HG02970 (cell line): ENCODE measurements around the gene DHX9.

ENCODE experiments used
- ATAC-seq: cut with Tn5 transposase; IDR thresholded peaks from one replicate; pipeline ENCODE4 v1.9.1; 2021; ENCODE audit warnings: mild to moderate bottlenecking, moderate library complexity, moderate number of reproducible peaks; ENCODE audit not compliant: unreplicated experiment, low FRiP score

Gene DHX9

DNA sequence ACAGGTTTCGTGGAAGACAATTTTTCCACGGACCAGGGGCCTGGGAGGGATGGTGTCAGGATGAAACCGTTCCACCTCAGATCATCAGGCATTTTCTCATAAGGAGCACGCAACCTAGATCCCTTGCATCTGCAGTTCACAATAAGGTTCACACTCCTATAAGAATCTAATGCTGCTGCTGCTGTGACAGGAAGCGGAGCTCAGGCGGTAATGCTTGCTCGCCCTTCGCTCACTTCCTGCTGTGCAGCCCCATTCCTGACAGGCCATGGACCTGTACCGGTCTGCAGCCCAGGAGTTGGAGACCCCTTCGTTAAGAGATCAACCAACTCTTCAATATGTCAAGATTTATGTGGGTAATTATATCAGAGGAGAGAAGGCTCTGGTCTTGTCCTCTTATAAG lies 3.3 kb upstream of the DHX9 start:
- no peak for ATAC-seq

DNA sequence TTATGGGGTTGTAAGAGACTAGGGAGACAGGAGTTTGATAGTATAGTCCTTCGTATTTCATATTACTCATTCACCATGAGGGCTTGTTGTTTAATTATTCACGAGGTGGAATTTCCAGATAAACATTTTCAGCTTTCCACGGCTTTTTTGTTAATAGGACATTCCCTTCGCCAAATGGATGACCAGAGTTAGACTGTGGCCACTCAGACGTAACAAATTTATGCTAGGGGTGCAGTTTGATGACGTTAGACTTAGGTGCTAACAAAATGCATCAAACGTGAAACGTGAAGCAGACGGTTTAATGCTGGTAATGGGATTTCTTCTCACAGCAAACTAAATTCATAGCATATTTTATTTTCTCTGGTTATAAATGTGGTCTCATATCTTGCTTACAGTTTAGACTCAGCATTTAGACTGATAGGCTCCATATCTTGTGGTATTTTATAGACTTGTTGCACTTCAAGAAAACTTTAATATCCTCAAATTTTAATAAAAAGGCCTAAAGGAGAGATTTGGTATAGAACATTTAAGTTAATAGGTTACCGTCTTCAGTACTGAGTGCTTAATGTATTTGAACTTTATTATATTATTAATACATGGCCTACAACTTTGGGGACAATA lies 2.3 kb downstream of the DHX9 start:
- ATAC-seq, result no peak

DNA sequence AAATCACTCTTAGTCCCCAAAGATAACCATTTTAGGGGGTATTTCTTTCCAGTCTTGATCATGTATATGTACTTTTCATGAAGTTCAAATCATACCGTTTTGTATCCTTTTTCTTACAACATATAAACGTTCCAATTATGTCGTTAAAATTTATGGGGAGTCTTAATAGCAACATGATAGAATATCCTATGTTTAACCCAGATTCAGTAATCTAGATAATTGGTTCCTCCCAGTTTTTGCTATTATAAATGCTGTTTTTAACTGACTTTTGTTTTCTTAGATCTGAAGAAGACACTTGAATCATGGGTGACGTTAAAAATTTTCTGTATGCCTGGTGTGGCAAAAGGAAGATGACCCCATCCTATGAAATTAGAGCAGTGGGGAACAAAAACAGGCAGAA lies 3.1 kb downstream of the DHX9 start:
- no peak for ATAC-seq

DNA sequence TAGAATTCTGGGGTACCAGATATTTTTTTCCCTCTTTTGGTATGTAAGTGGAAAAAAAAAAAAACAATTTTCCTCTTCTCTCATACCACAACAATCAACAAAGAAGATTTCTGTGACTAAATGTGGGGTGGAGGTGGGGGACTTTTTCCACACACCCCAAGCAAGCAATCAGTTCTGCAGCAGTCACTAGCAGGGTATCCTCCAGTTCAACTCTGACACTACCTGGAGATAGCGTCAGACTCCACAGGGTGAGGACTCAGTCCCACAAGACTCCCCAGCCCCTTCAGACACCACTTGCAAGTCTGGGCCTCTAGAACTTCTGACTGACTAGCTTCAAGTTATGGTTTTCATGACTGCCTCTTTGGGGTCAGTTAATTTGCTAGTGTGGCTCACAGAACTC lies 6.2 kb downstream of the DHX9 start:
- ATAC-seq, result no peak

DNA sequence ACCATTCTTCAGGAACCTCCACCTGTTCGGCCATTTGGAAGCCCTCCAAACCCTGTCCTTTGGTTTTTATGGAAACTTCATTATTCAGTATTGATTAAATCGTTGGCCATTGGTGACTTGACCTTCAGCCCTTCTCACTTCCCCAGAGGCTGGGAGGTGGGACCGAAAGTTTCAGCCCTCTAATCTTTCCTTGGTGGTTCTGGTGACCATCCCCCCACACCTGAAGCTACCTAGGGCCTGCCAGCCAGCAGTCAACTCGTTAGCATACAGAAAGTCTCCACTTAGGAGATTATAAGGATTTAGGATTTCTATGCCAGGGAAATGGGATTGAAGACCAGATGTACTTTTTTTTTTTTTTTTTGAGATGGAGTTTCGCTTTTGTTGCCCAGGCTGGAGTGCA lies 6.7 kb downstream of the DHX9 start:
- no peak for ATAC-seq

DNA sequence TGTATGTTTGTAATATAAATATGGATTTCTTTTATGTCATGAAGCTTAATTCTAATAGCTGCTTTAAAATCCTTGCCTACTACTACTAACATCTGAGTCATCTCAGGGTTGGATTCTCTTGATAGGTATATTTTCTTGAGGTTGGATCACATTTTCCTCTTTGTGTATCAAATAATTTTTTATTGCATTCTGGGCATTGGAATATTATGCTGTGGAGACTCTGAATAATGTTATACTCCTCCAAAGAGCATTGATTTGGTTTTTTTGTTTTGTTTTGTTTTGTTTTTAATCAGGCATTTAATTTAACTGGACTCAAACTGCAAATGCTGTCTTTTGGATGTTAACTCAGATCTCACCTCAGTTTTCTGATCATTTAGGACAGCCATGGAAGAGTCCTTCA lies 8.0 kb downstream of the DHX9 start:
- no peak for ATAC-seq

DNA sequence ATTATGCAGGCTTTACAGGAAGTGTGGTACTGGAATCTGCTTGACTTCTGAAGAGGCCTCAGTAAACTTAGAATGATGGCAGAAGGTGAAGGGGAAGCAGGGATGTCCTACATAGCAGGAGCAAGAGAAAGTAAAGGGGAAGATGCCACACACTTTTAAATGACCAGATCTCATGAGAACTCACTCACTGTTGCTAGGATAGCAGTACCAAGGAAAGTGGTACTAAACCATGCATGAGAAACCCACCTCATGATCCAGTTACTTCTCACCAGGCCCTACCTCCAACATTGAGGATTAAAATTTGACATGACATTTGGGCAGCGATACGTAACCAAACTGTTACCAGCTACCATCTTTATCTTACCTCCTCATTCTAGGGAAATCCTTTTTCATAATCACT lies 9.6 kb downstream of the DHX9 start:
- no peak for ATAC-seq

DNA sequence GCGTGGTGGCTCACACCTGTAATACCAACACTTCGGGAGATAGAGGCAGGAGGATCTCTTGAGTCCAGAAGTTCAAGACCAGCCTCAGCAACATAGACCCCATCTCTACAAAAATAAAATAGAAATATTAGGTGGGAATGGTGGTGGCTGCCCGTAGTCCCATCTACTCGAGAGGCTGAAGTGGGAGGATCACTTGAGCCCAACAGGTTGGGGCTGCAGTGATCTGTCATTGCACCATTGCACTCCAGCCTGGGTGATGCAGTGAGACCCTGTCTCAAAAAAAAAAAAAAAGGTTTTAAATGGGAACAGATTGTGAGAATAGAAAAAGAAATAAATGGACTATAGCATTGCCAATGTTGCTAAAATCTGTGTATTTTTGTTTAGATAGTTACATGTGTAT lies 11.2 kb downstream of the DHX9 start:
- ATAC-seq, result no peak

DNA sequence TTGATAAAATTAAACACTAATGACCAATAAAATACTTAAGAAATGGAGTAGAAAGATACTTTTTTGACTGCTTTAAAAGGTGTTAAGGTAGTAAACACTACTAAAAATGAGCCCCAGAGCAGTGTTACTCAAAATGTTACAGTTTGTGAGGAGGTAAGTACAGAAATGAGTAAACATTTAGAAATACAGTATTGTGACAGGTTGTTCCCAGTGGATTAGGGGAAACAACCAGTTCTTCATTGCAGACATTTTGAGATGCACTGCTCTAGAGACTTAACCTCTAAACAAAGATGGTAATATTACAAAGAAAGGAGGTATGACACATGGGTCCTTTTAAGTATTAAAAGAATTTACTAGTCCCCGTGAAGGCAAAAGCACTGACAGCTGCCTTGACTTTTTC lies 12.7 kb downstream of the DHX9 start:
- ATAC-seq, result no peak

DNA sequence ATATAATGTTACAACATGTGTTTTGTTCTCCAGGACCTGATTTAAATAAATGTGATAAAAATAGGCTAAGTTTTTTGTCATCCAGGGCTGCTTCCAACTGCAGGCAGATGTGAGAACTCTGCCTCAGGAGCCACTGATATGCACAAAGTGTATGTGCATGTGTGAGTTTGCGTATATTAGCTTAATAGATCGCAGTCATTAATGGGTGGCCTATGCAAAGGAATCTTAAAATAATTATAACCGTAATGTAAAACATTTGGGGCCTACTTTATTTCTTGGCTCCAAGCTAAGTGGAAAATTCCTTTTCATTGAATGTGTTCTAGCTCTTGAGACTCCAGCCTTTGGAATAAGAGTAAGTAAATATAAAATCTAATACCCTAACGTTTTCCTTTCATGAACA lies 16.8 kb downstream of the DHX9 start:
- no peak for ATAC-seq

DNA sequence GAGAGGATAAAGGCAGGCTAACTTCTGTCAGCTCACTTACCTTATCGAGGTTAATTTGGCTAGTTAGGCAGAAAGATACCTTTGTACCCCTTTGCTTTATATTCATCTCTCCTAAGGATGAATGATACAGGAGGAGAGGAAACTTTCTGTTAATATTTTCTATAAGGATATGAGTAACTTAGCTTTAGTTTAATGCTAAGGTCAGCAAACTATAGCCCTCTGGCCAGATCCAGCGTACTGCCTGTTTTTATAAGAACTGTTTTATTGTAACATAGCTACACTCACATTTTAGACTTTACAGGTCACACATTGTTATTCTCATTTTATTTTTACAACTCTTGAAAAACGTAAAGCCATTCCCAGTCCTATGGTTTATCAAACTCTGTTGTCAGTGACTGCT lies 18.1 kb downstream of the DHX9 start:
- no peak for ATAC-seq

DNA sequence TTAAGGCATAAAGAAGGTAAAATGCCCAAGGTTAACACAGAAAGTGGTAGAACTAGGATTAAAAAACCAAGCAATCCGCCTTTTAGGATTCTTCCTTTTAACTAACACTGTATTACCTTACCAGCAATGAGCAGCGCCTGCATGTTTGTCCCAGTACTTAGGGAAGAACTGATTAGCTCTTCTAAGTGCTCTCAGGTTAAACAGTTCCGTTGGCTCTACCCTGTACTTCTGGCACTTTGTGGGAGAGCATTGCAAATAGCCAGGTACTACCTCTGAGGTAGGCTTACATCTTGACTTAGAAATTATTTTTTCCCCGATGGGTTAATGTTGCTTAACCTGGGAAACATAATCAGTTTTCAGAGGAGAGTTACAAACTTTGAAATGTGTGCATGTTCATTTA lies 21.5 kb downstream of the DHX9 start:
- no peak for ATAC-seq

DNA sequence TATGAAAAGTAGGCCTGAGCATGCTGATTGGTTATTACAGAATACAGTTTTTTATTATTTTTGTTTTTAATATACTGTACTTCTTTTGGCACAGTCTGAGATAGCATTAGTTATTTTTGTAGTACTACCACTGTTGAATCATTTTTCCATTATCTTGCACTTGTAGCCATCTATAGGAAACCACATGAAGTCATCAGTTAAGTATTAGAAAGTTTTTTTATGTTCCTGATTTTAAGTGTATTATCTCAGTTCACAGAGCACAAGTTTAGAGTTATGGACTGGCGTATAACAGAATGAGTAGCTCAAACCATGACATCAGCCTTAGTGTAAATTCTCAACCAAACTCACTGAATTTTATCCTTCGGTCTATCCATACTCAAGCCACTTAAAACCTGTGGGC lies 22.8 kb downstream of the DHX9 start:
- ATAC-seq, result no peak

DNA sequence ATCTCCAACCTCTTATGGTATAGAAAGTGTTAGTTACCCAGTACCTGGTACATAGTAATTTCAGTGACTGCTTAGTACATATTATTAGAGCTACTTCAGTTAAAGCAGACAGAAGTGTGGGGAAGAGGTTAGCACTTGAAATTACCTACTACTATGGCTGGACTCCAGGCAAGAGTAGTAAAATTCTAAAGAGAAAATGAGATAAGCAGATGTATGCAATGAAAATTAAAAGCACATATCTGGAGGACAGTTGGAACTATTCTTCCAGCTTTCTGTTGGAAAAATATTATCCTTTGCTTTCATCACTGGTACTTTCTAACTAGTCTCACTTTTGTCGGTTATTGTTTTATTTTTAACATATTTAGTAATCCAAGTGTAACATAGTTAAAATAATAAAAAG lies 23.7 kb downstream of the DHX9 start:
- no peak for ATAC-seq

DNA sequence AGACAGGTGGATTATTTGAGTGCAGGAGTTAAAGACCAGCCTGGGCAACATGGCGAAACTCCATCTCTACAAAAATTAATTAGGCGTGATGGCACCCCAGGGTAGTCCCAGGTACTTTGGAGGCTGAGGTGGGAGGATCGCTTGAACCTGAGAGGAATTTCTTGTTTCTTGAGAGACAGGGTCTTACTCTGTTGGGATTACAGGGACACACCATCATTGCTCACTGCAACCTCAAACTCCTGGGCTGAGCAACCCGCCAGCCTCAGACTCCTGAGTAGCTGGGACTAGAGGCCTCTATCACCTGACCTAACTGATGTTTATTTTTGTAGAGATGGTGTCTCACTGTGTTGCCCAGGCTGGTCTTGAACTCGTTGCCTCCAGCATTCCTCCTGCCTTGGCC lies 24.8 kb downstream of the DHX9 start:
- ATAC-seq, result no peak

DNA sequence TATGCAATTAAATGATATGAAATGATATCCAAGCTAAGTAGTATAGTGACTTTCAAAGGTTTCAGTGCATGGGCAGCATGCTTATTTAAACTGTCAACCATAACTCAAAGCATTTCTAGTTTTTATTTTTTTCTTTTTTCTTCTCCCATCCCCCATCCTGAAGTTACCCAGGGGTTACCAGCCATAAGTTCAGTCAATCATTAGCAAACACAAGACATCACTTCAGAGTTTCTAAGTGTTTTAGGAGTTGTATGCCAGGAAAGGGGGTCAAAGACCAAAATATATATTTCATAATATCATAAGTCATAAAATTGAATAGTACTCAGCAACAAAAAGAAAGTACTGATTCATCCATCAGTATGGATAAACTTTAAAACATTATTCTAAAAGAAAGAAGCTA lies 28.7 kb downstream of the DHX9 start:
- no peak for ATAC-seq

DNA sequence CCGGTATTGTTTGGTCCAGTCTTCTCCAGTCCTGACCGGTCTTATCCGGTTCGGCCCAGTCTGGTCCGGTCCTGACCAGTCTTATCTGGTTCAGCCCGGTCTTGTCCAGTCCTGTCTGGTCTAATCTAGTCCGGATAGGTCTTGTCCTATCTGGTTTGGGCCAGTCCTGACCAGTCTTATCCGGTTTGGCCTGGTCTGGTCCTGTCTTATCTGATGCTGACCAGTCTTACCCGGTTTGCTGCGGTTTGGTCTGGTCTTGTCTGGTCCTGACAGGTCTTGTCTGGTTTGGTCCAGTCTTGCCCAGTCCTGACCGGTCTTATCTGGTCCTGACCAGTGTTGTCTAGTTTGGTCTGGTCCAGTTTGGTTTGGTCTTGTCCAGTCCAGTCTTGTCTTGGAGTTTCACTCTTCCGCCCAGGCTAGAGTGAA lies 30.1 kb downstream of the DHX9 start:
- no peak for ATAC-seq

DNA sequence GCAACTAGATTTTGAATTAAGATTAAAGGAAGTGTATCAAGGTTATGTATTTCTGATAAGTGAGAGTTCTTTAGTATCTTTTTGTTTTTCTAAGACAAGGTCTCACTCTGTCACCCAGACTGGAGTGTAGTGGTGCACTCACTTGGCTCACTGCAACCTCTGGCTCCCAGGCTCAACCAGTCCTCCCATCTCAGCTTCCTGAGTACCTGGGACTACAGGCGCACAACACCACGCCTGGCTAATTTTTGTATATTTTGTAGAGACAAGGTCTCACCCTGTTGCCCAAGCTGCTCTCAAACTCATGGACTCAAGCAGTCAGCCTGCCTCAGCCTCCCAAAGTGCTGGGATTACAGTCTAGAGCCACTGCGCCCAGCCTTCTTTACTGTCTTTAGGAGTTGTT lies 33.7 kb downstream of the DHX9 start:
- no peak for ATAC-seq

DNA sequence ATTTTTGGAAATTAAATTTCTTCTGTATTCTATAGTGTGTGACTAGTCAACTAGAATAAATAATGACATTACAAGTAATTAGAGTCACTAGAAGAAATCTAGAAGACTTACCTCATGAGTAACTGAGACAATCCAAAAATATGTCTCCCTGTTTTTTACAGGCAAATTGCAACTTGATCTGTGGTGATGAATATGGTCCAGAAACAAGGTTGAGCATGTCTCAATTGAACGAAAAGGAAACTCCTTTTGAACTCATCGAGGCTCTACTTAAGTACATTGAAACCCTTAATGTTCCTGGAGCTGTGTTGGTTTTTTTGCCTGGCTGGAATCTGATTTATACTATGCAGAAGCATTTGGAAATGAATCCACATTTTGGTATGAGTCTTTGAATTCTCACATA lies 36.7 kb downstream of the DHX9 start:
- ATAC-seq, result no peak

DNA sequence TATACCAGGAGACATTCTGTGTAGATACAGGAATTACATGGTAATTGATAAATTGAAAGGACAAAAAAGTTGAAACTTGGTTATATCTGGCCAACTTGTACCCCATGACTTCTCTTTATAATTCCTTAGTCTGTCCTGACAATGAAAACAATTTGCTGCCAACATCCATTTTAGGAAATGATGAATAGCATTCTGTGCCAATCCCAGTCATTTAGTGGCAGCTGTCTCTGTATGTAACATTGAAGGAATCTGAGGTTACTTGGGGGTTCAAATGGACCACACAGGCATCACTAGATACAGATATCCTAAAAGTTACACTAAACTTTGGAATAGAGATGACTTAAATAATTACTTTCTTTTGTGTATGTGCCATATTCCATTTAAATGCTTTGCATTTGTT lies 38.2 kb downstream of the DHX9 start:
- ATAC-seq, result no peak

DNA sequence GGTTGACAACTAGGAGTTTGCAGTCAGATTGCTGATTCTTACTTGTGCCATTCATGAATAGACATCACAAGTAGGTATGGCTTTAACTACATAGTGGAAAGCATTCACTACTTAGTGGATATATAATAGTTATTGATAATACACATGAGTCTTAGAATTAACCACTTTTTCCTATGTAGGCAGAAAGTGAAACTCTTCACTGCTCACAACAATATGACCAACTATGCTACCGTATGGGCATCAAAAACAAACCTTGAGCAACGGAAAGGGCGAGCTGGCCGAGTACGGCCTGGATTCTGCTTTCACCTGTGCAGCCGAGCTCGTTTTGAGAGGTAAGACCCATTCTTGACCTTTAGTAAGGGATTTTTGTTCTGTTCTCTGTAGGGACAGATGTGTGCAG lies 38.7 kb downstream of the DHX9 start:
- ATAC-seq, result no peak

DNA sequence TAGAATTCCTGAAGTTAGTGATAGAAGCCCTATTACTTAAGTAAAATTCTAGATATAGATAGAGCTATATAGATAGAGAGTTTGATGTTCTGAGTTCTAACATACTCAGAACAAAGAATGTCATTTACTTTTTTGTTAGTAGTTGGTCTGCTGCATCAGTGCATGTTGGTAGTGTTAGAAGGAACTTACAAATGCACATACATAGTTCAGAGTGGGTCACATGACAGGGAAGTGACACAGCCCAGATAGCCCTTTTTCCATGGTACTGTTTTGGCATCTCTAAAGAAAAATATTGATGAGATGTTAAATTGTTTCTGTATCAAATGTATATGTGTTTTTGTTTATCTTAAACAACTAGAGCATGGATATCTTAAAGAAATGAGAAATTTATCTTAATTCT lies 45.7 kb downstream of the DHX9 start:
- ATAC-seq, result no peak

DNA sequence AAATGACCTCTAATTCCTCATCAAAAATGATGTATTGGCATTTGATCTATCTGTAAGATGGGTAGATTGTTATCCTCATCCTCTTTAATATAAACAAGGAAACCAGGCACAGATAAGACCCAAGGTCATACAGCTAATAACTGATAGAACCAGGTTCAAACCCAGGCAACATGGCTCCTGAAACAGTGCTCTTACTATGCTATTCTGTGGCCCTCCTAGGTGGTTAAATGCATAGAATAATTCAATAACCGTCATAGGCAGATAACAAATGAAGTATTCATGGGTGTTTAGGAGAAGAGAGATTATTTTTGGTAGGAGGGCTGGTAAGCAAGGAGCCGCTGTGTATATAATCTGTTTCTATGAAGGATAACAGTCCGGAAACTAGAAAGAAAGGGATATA lies 46.4 kb downstream of the DHX9 start:
- ATAC-seq, result no peak
